GM04504 (cell line): ENCODE data around the gene ATP2C2.
A peak's percentile ranks its signal among the peaks of the same experiment; 100 is the strongest.

Experiments used
- DNase-seq: peaks from one replicate; pipeline ENCODE4 v3.0.0-alpha.2; 2012; ENCODE audit warnings: low read depth

The ATP2C2 gene

GRCh38 chr16:84498223-84498610 lies 129.9 kb downstream of the ATP2C2 start:
- DNase-seq, result no peak

DNA sequence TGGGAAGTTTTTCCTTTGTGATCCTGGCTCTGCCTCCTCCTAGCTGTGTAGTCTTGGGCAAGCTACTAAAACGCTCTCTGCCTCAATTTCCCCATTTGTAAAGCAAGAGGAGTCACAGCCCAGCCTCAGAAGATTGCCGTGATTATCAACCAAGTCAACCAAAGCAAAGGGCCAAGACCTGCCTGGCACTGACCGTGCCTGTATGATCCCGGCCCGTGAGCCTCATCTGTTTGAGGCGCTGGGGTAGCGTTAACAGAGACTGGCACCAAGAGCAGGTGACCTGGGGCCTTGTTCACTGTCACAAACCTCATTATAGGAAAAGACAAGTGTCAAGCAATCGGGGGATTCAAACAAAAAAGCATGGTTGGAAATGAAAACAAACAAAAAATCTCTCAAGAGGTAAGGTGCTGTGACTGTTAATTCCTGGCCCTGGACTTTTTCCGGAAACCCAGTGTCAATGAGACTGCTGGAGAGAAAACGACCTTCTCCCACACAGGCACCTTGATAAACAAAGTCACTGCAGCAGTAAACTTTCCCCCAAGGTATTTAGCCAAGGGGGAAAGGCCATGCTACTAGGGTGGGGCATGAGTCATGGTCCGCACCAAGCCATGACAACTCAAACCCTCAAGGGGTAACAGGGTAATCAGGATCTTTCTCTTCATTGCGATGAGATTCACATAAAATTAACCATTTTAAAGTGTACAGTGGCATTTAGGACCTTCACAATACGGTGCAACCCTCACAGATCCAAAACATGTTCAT lies 130.7 kb downstream of the ATP2C2 start:
- DNase-seq, result no peak

DNA sequence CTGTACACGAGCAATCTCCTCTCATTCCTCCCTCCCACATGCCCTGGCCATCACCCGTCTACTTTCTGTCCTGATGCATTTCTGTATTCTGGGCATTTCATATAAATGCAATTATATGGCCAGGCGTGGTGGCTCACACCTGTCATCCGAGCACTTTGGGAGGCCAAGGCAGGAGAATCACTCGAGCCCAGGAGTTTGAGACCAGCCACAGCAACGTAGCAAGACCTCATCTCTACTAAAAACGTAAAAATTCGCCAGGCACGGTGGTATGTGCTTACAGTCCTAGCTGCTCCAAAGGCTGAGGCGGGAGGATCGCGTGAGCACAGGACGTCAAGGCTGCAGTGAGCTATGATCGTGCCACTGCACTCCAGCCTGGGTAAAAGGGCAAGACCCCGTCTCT lies 131.3 kb downstream of the ATP2C2 start:
- no peak for DNase-seq

- no peak for DNase-seq
Measured at GRCh38 chr16:84500531-84500930, 132.2 kb downstream of the ATP2C2 start.

DNA sequence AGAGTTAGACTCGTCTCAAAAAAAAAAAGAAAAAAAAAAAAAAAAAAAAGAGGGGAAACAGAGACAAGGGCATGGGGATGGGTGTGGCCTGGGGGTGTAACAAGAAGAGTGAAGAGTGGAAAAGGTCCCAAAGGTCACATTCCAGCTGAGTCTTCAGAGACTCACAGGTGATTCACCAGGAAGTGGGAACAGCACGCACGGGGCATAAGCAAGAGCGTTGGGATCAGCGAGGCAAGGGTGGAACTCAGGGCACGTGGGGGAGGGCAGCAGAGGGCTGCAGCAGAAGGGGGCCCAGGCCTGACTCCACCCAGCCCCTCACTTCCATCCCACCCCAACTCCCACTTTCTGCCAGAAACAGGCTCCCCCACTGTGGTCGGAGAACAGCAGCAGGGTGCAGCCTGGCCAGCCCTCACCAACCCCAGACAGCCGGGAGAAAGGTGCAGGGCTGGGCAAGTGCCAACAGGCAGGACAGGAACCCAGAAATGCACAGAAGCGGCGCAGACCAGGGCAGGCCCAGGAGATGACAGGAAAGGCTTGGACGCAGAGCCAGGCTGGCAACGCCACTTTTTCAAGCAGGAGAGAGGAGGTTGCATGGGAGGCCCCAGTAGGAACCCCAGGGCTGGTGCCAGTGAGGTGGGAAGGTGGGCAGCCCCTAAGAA lies 132.9 kb downstream of the ATP2C2 start:
- no peak for DNase-seq

GRCh38 chr16:84502075-84502474 lies 133.7 kb downstream of the ATP2C2 start:
- no peak for DNase-seq

GRCh38 chr16:84502581-84502980 lies 134.2 kb downstream of the ATP2C2 start:
- no peak for DNase-seq

DNA sequence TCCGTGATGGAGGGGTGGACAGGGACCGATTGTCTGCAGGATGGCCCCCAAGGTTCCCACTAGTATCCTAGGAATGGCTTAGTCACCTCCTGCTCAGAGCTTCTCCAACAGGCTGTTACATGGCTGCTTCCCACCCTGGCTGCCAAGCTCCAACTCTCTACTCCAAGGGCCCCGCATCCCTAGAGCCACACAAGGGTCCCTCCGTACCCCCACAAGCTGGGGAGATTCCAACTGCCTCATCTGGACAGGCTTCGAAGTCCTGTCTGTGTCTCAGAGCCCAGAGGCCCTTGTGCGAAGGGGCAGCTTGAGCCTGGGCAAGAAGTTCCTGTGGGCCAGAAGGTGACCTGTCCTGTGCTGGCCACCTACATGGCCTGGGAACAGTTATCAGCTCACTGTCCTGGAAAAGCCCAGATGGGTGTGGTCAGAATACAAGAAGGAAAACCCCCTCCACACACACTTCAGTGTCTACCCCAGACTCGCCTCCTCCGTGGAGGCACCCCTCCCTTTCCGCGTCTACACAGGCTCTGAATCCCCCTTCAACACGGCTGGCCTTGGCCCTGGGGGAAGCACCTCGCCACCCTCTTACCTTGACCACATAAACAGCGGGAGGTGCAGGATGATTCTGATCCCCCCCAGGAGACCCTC lies 135.5 kb downstream of the ATP2C2 start:
- no peak for DNase-seq

DNA sequence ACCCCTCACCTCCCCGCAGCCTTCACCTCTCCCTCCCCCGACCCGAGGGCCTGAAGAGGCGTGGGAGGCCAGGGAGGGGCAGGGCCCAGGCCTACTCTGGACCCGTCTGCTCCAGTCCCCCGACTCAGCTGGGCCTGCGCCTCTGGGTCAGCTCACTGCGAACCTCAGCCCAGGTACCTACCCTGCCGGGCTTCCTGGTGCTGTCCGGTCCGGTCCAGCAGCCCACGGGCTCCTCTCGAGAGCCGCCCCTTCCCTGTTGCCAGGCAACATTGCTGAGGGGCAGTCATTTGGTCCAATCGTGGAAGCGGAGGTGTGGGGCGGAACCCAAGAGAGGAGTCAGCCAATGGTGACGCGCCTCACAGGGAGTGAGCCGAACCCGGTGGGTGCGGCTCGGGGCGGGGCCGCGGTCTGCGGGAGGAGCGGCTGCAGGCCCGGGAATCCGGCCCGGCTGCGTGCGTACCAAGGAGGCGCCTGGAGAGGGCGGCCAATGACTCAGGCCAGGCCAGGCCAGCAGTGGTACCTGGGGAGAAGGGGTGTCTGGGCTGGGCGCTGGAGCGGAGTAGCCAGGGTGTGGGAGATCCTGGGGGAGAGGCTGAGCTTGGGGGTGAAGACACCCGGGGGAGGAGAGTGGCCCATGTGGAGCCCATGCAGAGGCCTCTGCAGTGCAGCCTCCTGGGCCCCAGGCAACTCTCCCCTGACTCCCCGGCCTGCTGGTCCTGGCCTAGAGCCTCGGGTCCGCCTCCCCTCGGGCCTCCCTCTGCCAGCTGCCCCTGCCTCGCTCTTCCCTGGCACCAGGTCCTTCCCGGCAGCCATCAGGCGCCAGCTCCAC lies 136.3 kb downstream of the ATP2C2 start, which contains the start of gene MEAK7:
MEAK7 (minus strand) TSS at position 240 of the 829 bp plus-strand sequence. CDS start 6,573 bp downstream, outside the sequence.
- peak; percentile 98 for DNase-seq

GRCh38 chr16:84505249-84506187 lies 137.2 kb downstream of the ATP2C2 start:
- no peak for DNase-seq

- DNase-seq, result no peak
Measured at GRCh38 chr16:84507011-84507982, 139.0 kb downstream of the ATP2C2 start.

GRCh38 chr16:84508502-84508901 lies 140.2 kb downstream of the ATP2C2 start:
- DNase-seq, result no peak

DNA sequence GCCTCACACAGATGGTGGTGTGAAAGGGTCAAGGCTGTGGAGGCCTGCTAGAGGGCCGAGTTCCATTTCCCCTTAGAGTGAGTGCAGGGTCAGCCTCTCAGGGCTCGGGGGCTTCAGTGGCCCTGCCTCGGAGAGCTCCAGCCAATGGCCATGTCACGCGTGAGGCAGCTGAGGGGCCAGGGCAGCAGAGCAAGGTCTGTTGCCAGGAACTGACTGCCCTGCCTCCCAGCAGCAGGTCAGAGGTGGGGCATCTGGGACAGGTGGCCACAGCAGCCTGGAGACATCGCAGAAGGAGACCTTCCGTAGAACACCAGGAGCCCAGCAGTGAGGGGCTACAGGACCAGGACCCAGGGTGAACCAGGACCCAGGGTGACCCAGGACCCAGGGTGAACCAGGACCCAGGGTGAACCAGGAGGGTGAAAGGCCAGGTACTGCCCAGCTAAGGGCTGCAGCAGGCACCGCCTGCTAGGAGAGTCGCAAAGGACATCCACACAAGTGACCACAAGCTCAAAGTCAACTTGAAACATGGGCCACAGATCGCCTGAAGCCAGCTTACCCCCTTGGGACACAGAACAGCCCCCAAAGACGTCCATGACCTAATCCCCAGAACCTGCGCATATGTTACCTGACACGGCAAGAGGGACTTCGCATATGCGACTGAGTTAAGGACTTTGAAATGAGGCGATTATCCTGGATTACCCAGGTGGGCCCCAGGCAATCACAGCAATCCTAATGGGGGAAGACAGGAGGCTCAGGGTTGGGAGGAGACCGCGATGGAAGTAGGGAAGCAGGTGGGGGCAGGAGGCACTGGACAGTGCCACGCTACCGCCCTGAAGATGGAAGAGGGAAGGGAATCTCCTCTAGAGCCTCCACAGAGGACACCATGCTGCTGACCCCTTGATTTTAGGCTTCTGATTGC lies 141.0 kb downstream of the ATP2C2 start:
- no peak for DNase-seq

DNA sequence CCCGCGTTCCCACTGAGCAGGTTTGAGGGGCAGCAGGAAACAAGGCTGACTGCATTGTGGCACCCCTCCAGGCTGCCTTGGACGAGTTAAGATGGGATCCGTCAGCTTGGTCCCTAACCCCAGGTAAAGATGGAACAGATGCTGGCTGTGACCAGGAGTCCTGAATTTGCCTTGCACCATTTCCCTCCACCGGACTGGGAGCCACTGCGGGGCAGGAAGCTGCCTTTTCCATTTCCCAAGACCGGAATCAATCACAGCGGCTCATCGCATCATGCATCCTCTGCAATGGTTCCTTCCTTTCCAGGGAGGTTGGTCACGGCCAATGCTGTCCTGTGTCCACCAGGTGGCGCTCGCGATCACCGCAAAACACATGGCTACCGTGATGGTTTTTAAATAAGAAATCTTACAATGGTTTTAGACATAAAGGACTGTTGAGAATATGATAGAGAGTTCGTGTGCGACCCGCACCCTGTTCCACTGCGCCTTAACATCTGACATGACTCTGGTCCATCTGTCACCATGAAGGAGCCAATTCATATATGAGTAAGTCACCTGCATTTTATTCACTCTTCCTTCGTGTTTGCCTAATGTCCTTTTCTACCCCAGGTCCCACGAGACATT lies 143.0 kb downstream of the ATP2C2 start:
- peak; percentile 72 for DNase-seq

DNA sequence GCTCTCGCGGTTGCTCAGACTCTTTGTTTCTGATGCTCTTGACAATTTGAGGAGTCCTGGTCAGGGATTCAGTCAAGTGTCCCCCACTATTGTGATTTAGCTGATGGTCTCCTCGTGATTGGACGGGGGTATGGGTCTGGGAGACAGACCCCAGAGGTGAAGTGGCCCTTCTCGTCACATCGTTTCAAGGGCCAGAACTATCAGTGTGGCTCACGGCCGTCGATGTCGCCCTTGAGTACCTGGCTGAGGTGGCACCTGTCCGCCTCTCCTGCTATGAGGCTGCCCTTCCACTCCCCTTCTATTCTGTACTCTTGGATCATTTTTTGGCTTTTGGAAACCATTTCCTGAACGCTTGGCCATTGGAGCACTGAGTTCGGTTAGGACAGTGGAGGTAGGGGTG lies 143.5 kb downstream of the ATP2C2 start:
- DNase-seq, result no peak

GRCh38 chr16:84513123-84513522 lies 144.8 kb downstream of the ATP2C2 start:
- no peak for DNase-seq

DNA sequence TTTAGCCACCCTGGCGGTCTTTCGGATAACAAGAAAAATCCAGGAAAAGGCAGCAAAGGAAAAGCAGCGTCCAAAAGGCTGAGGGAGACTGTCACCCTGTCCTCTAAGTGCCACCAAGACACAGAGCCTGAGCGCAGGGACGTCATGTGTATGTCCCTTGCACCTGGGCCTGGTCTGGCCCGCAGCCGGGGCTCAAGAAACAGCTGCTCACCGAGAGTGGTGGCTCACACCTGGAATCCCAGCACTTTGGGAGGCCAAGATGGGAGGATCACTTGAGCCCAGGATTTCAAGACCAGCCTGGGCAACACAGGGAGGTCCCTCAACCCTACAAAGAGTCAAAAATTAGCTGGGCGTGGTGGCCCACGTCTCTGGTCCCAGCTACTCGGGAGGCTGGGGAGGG lies 145.3 kb downstream of the ATP2C2 start:
- no peak for DNase-seq
